ENCODE data around the gene CLP1. TPM values are rescaled to one million over a fixed set of nuclear protein-coding genes. Genes with fewer than 3 reads are reported as not detected.

Gene CLP1
- total and polyA plus RNA-seq, 4 donors = 5.9 to 12.3 (median 8.3) TPM

- DNase-seq (ENCODE audit: low spot score) = peak; percentile 60
- Histone ChIP-seq H3K27ac (ENCODE audit: low read depth in 1 of 2, low read length in 2 of 2) (peak overlapping the region; percentile 61 to 67), H3K36me3 (ENCODE audit: control insufficient read depth in 4 of 4, insufficient read depth in 3 of 4, low read depth in 1 of 4, low read length in 3 of 4) (no peaks in the 10 kb centered on the region), H3K4me1 (ENCODE audit: control insufficient read depth in 4 of 4, insufficient read depth in 4 of 4, low read length in 3 of 4) (peaks cover 13 to 36% (median 19%) of the 10 kb centered on the region in 4 donors), H3K9me3 (ENCODE audit: control insufficient read depth in 4 of 4, low read length in 3 of 4) (no peaks in the 10 kb centered on the region), H3K27me3 (ENCODE audit: control insufficient read depth in 4 of 4, insufficient read depth in 4 of 4, low read length in 3 of 4) (no peaks in the 10 kb centered on the region), H3K4me3 (ENCODE audit: low read depth in 1 of 3, low read length in 3 of 3) (peak overlapping the region; percentile 52 to 75 (median 61)), H3K9ac (ENCODE audit: low read depth in 1 of 2, low read length in 2 of 2) (peak overlapping the region in 1 of 2 donors; percentile 22)
- 11% methylated on average over 47 of the region's 47 CpGs for WGBS
- peak; percentile 66 for TF ChIP-seq YY1 (IDR thresholded peaks at IDR 0.05)
- TF ChIP-seq JUND (IDR thresholded peaks at IDR 0.05) = no peak
- TF ChIP-seq, protein P1, sequence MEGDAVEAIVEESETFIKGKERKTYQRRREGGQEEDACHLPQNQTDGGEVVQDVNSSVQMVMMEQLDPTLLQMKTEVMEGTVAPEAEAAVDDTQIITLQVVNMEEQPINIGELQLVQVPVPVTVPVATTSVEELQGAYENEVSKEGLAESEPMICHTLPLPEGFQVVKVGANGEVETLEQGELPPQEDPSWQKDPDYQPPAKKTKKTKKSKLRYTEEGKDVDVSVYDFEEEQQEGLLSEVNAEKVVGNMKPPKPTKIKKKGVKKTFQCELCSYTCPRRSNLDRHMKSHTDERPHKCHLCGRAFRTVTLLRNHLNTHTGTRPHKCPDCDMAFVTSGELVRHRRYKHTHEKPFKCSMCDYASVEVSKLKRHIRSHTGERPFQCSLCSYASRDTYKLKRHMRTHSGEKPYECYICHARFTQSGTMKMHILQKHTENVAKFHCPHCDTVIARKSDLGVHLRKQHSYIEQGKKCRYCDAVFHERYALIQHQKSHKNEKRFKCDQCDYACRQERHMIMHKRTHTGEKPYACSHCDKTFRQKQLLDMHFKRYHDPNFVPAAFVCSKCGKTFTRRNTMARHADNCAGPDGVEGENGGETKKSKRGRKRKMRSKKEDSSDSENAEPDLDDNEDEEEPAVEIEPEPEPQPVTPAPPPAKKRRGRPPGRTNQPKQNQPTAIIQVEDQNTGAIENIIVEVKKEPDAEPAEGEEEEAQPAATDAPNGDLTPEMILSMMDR (IDR thresholded peaks at IDR 0.05; ENCODE audit: low read depth, low read length, missing input control) = no peak
Observed at GRCh38 chr11:57638005-57638781, 19.4 kb upstream of the CLP1 start.

- Histone ChIP-seq H3K9me3 (ENCODE audit: control insufficient read depth in 4 of 4, low read length in 3 of 4) (no peaks in the 10 kb centered on the region), H3K36me3 (ENCODE audit: control insufficient read depth in 4 of 4, insufficient read depth in 3 of 4, low read depth in 1 of 4, low read length in 3 of 4) (no peaks in the 10 kb centered on the region), H3K9ac (ENCODE audit: low read depth in 1 of 2, low read length in 2 of 2) (peak overlapping the region in 1 of 2 donors; percentile 22), H3K4me1 (ENCODE audit: control insufficient read depth in 4 of 4, insufficient read depth in 4 of 4, low read length in 3 of 4) (peaks cover 13 to 36% (median 19%) of the 10 kb centered on the region in 4 donors), H3K27ac (ENCODE audit: low read depth in 1 of 2, low read length in 2 of 2) (peak overlapping the region; percentile 61 to 67), H3K27me3 (ENCODE audit: control insufficient read depth in 4 of 4, insufficient read depth in 4 of 4, low read length in 3 of 4) (no peaks in the 10 kb centered on the region), H3K4me3 (ENCODE audit: low read depth in 1 of 3, low read length in 3 of 3) (peak overlapping the region; percentile 52 to 75 (median 61))
- WGBS = 24% methylated on average over 19 of the region's 19 CpGs
- TF ChIP-seq HNF4A (conservative IDR thresholded peaks at IDR 0.05) (no peak), HNF4G (IDR thresholded peaks at IDR 0.05) (no peak), RAD21 (IDR thresholded peaks at IDR 0.05) (no peak), NR2F2 (IDR thresholded peaks at IDR 0.05) (no peak), FOXA2 (IDR thresholded peaks at IDR 0.05) (no peak), TAF1 (conservative IDR thresholded peaks at IDR 0.05) (no peak), EGR1 (IDR thresholded peaks at IDR 0.05; ENCODE audit: low read depth in 2 of 2) (no peak), ZBTB33 (IDR thresholded peaks at IDR 0.05) (no peak), JUND (IDR thresholded peaks at IDR 0.05) (no peak), ATF3 (IDR thresholded peaks at IDR 0.05) (no peak), MAX (IDR thresholded peaks at IDR 0.05) (no peak), RXRA (IDR thresholded peaks at IDR 0.05) (no peak), FOXA1 (IDR thresholded peaks at IDR 0.05) (no peak)
- TF ChIP-seq, protein P2, sequence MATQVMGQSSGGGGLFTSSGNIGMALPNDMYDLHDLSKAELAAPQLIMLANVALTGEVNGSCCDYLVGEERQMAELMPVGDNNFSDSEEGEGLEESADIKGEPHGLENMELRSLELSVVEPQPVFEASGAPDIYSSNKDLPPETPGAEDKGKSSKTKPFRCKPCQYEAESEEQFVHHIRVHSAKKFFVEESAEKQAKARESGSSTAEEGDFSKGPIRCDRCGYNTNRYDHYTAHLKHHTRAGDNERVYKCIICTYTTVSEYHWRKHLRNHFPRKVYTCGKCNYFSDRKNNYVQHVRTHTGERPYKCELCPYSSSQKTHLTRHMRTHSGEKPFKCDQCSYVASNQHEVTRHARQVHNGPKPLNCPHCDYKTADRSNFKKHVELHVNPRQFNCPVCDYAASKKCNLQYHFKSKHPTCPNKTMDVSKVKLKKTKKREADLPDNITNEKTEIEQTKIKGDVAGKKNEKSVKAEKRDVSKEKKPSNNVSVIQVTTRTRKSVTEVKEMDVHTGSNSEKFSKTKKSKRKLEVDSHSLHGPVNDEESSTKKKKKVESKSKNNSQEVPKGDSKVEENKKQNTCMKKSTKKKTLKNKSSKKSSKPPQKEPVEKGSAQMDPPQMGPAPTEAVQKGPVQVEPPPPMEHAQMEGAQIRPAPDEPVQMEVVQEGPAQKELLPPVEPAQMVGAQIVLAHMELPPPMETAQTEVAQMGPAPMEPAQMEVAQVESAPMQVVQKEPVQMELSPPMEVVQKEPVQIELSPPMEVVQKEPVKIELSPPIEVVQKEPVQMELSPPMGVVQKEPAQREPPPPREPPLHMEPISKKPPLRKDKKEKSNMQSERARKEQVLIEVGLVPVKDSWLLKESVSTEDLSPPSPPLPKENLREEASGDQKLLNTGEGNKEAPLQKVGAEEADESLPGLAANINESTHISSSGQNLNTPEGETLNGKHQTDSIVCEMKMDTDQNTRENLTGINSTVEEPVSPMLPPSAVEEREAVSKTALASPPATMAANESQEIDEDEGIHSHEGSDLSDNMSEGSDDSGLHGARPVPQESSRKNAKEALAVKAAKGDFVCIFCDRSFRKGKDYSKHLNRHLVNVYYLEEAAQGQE (IDR thresholded peaks at IDR 0.05) = no peak
- DNase-seq (ENCODE audit: low spot score) = peak; percentile 50
Observed at GRCh38 chr11:57638811-57639320, 18.7 kb upstream of the CLP1 start.

Data from liver (tissue), 9 donors.